Measurements from ENCODE around the gene KCND2. TPM values are rescaled to one million over a fixed set of nuclear protein-coding genes. Genes with fewer than 3 reads are reported as not detected.

KCND2 gene
- total and polyA plus RNA-seq, 2 donors from 2014 or later, result 0.19 TPM; not detected in 1

DNA sequence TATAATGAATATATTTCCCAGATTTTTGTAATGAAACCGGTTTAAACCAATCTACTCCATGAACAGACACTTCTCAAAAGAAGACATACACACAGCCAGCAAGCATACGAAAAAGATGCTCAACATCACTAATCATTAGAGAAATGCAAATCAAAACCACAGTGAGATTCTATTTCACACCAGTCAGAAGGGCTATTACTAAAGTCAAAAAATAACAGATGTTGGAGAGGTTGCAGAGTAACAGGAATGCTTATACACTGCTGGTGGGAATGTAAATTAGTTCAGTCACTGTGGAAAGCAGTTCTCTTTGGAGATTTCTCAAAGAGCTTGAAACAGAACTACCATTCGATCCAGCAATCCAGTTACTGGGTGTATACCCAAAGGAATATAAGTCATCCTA, 344.3 kb downstream of the KCND2 start:
- intact Hi-C loops (cut with DNase I), result no loop called here
- Histone ChIP-seq H3K36me3 (ENCODE audit: control insufficient read depth in 2 of 3, insufficient read depth in 3 of 3, low read length in 3 of 3) (no peaks in the 10 kb centered on the region), H3K4me1 (ENCODE audit: control insufficient read depth in 2 of 3, insufficient read depth in 2 of 3, low read depth in 1 of 3, low read length in 3 of 3) (no peaks in the 10 kb centered on the region), H3K9ac (ENCODE audit: low read length in 3 of 3) (no peak overlapping the region), H3K27ac (ENCODE audit: low read depth in 2 of 2, low read length in 2 of 2) (no peak overlapping the region), H3K27me3 (ENCODE audit: control insufficient read depth, insufficient read depth, low read length) (no peaks in the 10 kb centered on the region), H3K9me3 (ENCODE audit: control insufficient read depth in 2 of 3, insufficient read depth in 1 of 3, low read length in 3 of 3) (no peaks in the 10 kb centered on the region), H3K4me3 (ENCODE audit: low read length in 3 of 3) (no peak overlapping the region)
- TF ChIP-seq CTCF (IDR thresholded peaks at IDR 0.05; ENCODE audit: borderline replicate concordance, extremely low read depth, insufficient read depth), result no peak
- FAIRE-seq (no peak), DNase-seq (no peak)

- FAIRE-seq, result no peak
- no peaks in the 10 kb centered on the region for H3K36me3 ChIP-seq (ENCODE audit: control insufficient read depth in 2 of 3, insufficient read depth in 3 of 3, low read length in 3 of 3)
- H3K27ac ChIP-seq (ENCODE audit: low read depth in 2 of 2, low read length in 2 of 2), result no peak overlapping the region
- no peak overlapping the region for H3K4me3 ChIP-seq (ENCODE audit: low read length in 3 of 3)
- no peak for DNase-seq
- no peak overlapping the region for H3K9ac ChIP-seq (ENCODE audit: low read length in 3 of 3)
- no peaks in the 10 kb centered on the region for H3K27me3 ChIP-seq (ENCODE audit: control insufficient read depth, insufficient read depth, low read length)
- no peak for TF ChIP-seq CTCF (IDR thresholded peaks at IDR 0.05; ENCODE audit: borderline replicate concordance, extremely low read depth, insufficient read depth)
- H3K4me1 ChIP-seq (ENCODE audit: control insufficient read depth in 2 of 3, insufficient read depth in 2 of 3, low read depth in 1 of 3, low read length in 3 of 3), result no peaks in the 10 kb centered on the region
- H3K9me3 ChIP-seq (ENCODE audit: control insufficient read depth in 2 of 3, insufficient read depth in 1 of 3, low read length in 3 of 3), result no peaks in the 10 kb centered on the region
- intact Hi-C loops (cut with DNase I), result no loop called here
Measured at GRCh38 chr7:120628251-120628650, 355.3 kb downstream of the KCND2 start.

GRCh38 chr7:120639884-120640283, 366.9 kb downstream of the KCND2 start:
- Histone ChIP-seq H3K36me3 (ENCODE audit: control insufficient read depth in 2 of 3, insufficient read depth in 3 of 3, low read length in 3 of 3) (no peaks in the 10 kb centered on the region), H3K27ac (ENCODE audit: low read depth in 2 of 2, low read length in 2 of 2) (no peak overlapping the region), H3K27me3 (ENCODE audit: control insufficient read depth, insufficient read depth, low read length) (no peaks in the 10 kb centered on the region), H3K4me3 (ENCODE audit: low read length in 3 of 3) (no peak overlapping the region), H3K4me1 (ENCODE audit: control insufficient read depth in 2 of 3, insufficient read depth in 2 of 3, low read depth in 1 of 3, low read length in 3 of 3) (no peaks in the 10 kb centered on the region), H3K9me3 (ENCODE audit: control insufficient read depth in 2 of 3, insufficient read depth in 1 of 3, low read length in 3 of 3) (no peaks in the 10 kb centered on the region), H3K9ac (ENCODE audit: low read length in 3 of 3) (no peak overlapping the region)
- FAIRE-seq (no peak), DNase-seq (no peak)
- intact Hi-C loops (cut with DNase I), result no loop called here
- no peak for TF ChIP-seq CTCF (IDR thresholded peaks at IDR 0.05; ENCODE audit: borderline replicate concordance, extremely low read depth, insufficient read depth)

DNA sequence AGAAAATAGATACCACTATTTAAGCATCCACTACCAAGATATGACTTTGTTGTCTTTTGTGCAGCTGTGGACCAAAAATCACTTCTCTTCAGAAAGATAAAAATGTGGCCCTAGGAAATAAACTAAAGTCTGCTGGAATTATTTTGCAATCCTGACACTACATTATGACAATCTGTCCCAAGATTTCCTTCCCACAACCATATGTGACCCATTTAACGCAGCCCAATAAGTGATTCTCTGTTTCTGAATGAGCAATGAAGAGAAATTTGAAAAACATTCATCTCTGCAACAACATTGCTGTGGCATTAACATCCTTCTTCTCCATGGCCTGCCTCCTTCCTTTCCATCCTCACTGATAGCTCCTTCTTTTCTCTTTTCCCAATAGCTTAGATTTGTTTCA, 373.0 kb downstream of the KCND2 start:
- intact Hi-C loops (cut with DNase I), result no loop called here
- no peak for TF ChIP-seq CTCF (IDR thresholded peaks at IDR 0.05; ENCODE audit: borderline replicate concordance, extremely low read depth, insufficient read depth)
- H3K4me1 ChIP-seq (ENCODE audit: control insufficient read depth in 2 of 3, insufficient read depth in 2 of 3, low read depth in 1 of 3, low read length in 3 of 3), result no peaks in the 10 kb centered on the region
- DNase-seq (no peak), FAIRE-seq (no peak)
- H3K27ac ChIP-seq (ENCODE audit: low read depth in 2 of 2, low read length in 2 of 2), result no peak overlapping the region
- no peaks in the 10 kb centered on the region for H3K36me3 ChIP-seq (ENCODE audit: control insufficient read depth in 2 of 3, insufficient read depth in 3 of 3, low read length in 3 of 3)
- H3K27me3 ChIP-seq (ENCODE audit: control insufficient read depth, insufficient read depth, low read length), result no peaks in the 10 kb centered on the region
- no peak overlapping the region for H3K4me3 ChIP-seq (ENCODE audit: low read length in 3 of 3)
- H3K9me3 ChIP-seq (ENCODE audit: control insufficient read depth in 2 of 3, insufficient read depth in 1 of 3, low read length in 3 of 3), result no peaks in the 10 kb centered on the region
- no peak overlapping the region for H3K9ac ChIP-seq (ENCODE audit: low read length in 3 of 3)
